GM10248 (cell line): ENCODE measurements around the gene C22orf15.

Experiments
- CTCF ChIA-PET: fragments of 300-600 bp; sonication (Branson Sonifier 250); formaldehyde crosslinking; extraction: SDS; loops from one replicate; lab custom pipeline; 2021; ENCODE audit warnings: antibody characterized with exemption; lab: Yijun Ruan, JAX
- POLR2A ChIA-PET: fragments of 350-650 bp; sonication (Branson Sonifier 250); formaldehyde crosslinking; extraction: SDS; loops from one replicate; lab custom pipeline; 2020; ENCODE audit warnings: antibody characterized with exemption; lab: Yijun Ruan, JAX
- DNase-seq: peaks from one replicate; pipeline ENCODE4 v3.0.0; 2012; ENCODE audit errors: extremely low spot score
- TF ChIP-seq, protein P1 (sequence below): IDR thresholded peaks from 2 replicates; pipeline ENCODE4 v1.5.1; 2012; ENCODE audit warnings: mild to moderate bottlenecking, low read depth; ENCODE audit errors: extremely low read depth, missing control alignments, control extremely low read depth

Gene C22orf15

DNA sequence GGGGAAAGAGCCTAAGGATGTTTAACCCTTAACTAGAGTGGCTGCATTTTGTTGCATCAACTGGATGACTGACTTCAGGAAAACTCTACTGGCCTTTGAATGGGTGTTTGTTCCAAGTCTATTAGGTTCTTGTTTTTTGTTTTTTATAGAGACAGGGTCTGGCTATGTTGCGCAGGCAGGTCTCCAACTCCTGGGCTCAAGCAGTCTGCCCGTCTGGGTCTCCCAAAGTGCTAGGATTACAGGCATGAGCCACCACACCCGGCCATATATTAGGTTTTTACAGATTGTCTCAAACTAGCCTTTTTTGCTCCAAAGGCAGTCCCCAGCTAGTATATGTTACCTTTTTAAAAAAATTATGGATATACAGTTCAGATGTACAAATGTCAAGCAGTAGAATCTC is 25.1 kb downstream of the C22orf15 start:
- no peak for DNase-seq
- ChIA-PET CTCF (interaction anchor here (0.9 to 3.5 kb wide), 4 partner anchors 10 to 62 kb away, joined by 4 to 16 read pairs (median 8); no protein-coding TSS in a partner anchor), POLR2A (interaction anchor here (0.6 to 1.0 kb wide), 2 partner anchors 11 to 22 kb away, joined by 4 to 6 read pairs; no protein-coding TSS in a partner anchor)
- TF ChIP-seq, protein P1, sequence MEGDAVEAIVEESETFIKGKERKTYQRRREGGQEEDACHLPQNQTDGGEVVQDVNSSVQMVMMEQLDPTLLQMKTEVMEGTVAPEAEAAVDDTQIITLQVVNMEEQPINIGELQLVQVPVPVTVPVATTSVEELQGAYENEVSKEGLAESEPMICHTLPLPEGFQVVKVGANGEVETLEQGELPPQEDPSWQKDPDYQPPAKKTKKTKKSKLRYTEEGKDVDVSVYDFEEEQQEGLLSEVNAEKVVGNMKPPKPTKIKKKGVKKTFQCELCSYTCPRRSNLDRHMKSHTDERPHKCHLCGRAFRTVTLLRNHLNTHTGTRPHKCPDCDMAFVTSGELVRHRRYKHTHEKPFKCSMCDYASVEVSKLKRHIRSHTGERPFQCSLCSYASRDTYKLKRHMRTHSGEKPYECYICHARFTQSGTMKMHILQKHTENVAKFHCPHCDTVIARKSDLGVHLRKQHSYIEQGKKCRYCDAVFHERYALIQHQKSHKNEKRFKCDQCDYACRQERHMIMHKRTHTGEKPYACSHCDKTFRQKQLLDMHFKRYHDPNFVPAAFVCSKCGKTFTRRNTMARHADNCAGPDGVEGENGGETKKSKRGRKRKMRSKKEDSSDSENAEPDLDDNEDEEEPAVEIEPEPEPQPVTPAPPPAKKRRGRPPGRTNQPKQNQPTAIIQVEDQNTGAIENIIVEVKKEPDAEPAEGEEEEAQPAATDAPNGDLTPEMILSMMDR, result no peak

DNA sequence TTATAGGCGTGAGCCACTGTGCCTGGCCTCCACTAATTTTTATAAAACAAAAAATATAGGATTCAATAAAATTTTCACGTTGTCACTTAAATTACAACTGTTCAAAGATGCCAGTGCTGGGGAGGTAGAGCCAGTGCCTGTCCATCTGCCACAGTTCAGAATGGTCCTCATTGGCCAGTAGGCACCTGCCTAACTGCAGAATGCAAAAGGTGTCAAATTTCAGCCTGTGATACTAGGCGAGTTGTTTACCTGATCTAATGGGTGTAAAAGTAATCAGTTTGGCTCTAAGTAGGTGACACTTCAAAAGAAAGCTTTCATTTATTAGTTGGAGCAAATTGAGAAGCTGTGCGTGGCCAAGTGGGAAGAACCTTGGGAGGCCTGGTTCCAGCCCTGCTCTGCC is 26.3 kb downstream of the C22orf15 start:
- DNase-seq, result no peak
- TF ChIP-seq, protein P1, result no peak
- CTCF ChIA-PET, result interaction anchor here (0.9 to 3.5 kb wide), 7 partner anchors 9 to 62 kb away, joined by 4 to 16 read pairs (median 5); no protein-coding TSS in a partner anchor
- POLR2A ChIA-PET, result interaction anchor here (1.0 kb wide), 1 partner anchor 10 kb away, joined by 4 read pairs; no protein-coding TSS in a partner anchor

DNA sequence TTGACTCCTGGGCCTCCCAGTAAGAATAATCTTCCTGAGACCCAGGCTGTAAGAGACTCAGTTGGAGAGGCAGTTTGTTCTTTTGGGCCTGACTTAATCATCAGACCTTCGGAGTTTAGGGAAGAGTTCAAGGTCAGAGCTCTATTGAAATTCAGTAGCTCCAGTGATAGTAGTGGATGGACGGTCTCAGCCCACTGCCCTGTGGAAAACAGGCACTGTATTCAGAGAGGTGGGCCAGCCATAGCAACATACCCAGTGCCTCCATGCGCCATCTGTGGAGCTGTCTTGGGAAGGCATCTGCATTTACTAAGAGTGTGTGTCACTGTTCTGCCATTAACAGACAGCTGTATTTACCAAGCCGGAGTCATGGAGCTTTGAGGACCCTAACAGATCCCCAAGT is 26.8 kb downstream of the C22orf15 start:
- CTCF ChIA-PET, result interaction anchor here (1.4 to 3.5 kb wide), 6 partner anchors 8 to 62 kb away, joined by 4 to 16 read pairs (median 5); no protein-coding TSS in a partner anchor

DNA sequence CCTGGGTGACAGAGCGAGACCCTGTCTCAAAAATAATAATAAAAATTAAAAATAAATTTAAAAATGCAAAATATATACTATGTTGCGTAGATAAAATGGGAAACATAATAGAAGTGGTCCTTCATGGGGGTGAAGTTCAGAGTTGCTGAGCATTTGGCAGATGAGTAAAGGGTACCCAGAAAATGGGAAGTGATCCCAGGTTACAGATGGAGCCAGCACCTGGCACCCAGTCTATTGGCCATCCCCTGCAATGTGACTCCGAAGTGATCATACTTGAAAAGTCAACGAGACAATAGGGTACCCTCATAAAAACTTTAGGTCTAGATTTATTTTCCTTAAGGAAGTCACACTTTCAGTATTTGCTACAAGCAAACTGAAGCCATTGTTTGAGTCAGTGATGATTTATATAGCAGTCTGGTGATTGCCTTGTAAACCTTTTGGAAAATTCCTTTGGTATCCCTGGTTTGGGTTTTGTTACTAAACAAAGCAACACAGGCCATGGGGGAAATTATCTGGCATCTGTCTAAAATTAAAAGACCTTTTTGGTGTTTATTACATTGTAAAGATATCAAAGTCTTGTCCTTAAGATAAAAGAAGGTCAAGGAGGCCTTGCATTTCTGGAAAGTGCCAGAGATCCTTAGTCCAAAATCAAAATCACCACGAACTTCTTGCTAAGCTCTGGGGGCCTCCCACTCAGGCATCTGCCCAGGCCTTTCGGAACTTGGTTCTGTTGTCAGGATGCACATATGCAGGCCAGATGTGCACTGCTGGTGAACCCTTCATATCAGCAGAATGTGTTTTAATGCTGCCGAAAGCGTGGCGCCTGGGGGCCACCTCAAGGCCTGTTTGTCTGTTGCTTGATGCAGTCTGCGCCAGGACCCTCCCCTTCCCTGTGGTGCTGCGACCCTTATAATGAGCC is 28.3 kb downstream of the C22orf15 start:
- TF ChIP-seq, protein P1, result no peak
- ChIA-PET POLR2A (no interaction called here), CTCF (no interaction called here)
- no peak for DNase-seq

More for the DNA sequence above, 26.8 kb downstream of the C22orf15 start:
- TF ChIP-seq, protein P1, result no peak
- DNase-seq, result no peak
- POLR2A ChIA-PET, result no interaction called here

DNA sequence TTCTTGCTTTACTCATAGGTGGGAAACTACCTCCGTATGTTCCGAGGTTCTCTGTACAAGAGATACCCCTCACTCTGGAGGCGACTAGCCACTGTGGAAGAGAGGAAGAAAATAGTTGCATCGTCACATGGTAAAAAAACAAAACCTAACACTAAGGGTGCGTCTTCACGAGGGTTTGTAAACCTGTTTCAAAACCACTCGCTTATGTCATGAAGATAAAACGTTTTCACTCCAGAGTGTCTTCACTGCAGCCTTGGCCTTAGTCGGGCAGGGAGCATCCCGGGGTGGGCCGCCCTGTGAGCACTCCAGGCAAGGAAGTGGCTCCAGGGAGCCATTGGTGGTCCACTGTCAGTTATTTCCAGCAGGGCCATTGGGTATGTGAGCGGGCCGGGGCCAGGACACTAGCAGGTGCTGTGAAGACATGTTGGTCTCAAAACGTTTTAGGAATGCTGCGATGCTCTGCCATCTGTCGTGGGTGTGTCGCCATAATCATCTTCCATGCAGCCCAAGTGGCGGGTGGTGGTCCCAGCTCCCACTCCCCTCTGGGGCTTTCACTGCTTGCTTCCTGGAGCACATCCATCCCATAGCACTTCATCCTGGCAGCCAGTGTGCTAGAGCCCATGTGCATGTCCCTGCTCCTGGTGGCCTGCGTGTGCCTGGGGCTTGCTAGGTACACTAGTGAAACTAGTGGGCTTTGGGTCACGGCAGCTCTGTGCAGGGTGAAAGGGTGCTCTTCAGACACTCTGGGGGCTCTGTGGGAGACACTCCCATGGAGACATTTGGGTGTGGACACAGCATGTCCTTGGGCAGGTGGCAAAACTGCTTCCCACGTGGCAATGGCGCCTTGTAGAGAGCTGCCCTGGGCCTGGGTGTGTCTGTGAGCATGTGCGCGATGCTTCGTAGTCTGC is 29.2 kb downstream of the C22orf15 start:
- ChIA-PET POLR2A (no interaction called here), CTCF (interaction anchor here (0.8 to 1.0 kb wide), 2 partner anchors 20 to 24 kb away, joined by 3 read pairs; no protein-coding TSS in a partner anchor)
- no peak for DNase-seq
- TF ChIP-seq, protein P1, result no peak
